Jurkat, Clone E6-1 (cell line): Measurements from ENCODE around the gene NBPF26. TPM values are rescaled to one million over a fixed set of nuclear protein-coding genes. Genes with fewer than 3 reads are reported as not detected.
"Not testable (repeated sequence)": the region's sequence is repeated elsewhere in the genome, so short reads cannot be mapped to it uniquely, and the experiment has no call there.

Experiments used
- DNase-seq: peaks from one replicate; pipeline ENCODE4 v3.0.0-alpha.2; 2011; ENCODE audit warnings: low read depth, low spot score
- H3K4me3 ChIP-seq: 2 replicates; pipeline ENCODE4 v1.5.1; 2011; ENCODE audit warnings: mild to moderate bottlenecking, low read length, control low read depth, moderate library complexity
- polyA plus RNA-seq: library from polyadenylated mRNA; unstranded; fragments of >200 nt; gene quantifications from one replicate; pipeline ENCODE4 v1.2.1, GENCODE V29; 2012; ENCODE audit warnings: missing spikeins; ENCODE audit not compliant: insufficient read length, insufficient read depth

Gene NBPF26
- polyA plus RNA-seq, result 4.1 TPM

DNA sequence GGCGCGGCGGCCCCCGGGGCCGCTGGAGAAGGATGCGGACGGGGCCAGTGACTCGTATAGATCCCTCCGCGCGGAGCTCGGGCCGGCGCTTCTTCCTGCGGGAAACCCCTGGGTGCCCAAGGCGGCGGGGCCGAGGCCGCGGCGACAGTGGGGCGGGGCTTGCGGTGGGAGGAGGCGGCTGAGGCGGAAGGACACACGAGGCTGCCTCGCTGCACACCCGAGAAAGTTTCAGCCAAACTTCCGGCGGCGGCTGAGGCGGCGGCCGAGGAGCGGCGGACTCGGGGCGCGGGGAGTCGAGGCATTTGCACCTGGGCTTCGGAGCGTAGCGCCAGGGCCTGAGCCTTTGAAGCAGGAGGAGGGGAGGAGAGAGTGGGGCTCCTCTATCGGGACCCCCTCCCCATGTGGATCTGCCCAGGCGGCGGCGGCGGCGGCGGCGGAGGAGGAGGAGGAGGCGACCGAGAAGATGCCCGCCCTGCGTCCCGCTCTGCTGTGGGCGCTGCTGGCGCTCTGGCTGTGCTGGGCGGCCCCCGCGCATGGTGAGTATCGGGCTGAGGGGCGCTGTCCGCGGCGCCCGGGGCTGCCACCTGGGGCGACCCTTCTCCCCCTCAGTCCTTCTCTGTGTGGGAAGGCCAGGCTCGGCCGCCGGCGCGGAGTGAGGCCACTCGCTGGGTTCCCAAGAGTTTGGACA lies at the start of gene NBPF26:
Gene NBPF26, plus strand, starts transcription at position 231 of the 688 bp plus-strand sequence.
- peak within 1 kb of the TSS; percentile 50 for H3K4me3 ChIP-seq
- DNase-seq, result peak; percentile 53

DNA sequence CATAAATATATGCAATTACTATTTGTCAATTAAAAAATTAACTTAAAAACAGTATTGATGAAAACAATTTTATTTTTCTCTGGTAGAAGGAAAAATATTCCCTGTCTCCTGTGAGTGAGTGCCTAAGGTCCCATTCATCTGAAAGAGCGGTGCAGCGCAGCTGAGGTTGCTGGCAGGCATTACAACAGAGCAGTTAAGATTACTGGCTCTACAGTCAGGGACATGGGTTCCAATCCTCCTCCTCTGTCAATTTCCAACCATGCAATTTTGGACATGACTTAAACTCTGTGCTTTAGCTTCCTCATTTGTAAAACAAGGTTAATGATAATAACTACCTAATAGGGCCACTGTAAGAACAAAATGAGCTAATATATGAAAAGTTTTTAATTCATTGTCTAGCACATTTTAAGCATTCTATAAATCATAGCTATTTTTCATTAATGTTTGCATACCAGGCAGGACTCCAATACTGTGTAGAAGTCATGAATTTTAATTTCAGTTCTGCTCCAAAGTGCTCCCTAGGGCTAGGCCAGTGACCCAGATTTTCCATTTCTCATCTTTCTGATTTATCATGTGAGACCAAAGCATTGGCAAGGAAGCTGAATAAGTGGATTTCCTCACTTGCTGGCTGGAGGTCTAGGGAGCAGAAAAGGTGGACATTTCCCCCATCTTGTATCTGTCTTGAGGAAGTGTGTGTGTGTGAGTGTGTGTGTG lies 43.5 kb upstream of the NBPF26 start:
- not testable (repeated sequence) for DNase-seq, H3K4me3 ChIP-seq

DNA sequence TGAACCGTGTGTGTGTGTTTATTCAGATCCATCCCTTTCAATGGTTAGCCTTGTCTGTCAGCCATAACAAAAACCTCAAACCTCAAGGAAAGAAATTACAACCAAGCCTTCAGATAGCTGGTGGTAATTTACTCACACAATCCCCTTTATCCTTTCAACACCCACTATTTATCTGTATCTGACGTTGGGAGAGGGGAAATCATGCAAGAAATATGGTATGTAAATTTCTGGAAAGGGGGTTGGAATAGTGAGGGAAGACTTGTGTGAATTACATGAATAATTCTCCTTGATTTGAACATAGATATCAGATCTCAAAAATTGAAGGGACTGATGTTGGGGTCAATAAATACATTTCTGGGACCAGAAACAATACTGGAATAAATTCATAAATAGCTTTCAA lies 42.8 kb upstream of the NBPF26 start:
- not testable (repeated sequence) for DNase-seq, H3K4me3 ChIP-seq

DNA sequence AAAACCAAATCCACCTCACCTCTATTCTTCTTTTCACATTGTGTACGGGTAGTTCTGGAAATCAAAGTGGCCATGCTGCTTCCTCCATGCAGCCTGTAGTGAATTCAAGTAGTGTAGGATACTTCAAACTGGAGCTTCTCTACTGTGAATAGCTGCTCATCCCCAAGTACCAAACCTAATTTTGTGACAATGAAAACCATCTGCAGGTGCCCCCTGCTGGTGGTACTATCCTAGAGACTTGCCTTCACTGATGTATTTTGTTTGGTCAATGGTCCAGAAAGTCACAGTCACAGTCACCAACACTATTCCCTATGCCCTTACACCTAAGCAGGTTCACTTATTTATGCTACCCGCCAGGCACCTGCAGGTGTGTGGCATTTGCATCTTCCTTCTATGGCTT lies 39.3 kb upstream of the NBPF26 start:
- DNase-seq, H3K4me3 ChIP-seq: not testable (repeated sequence)

DNA sequence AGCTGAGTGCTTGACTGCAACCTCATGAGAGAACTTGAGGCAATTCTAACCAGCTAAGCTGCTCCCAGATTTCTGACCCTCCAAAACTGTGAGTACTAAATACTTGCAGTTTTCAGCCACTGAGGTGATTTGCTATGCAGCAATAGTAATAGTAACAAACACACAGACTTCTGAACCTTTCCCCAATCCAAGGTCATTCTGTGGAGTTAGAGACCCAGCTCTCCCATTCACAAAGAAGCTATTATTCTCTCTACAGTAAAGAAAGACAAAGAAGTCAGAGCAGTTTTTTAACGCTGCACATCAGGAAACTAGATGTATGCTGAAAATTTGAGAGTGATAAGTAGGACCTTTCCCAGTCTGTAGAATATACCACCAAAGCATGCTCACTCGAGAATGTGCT lies 38.1 kb upstream of the NBPF26 start:
- H3K4me3 ChIP-seq, DNase-seq: not testable (repeated sequence)

DNA sequence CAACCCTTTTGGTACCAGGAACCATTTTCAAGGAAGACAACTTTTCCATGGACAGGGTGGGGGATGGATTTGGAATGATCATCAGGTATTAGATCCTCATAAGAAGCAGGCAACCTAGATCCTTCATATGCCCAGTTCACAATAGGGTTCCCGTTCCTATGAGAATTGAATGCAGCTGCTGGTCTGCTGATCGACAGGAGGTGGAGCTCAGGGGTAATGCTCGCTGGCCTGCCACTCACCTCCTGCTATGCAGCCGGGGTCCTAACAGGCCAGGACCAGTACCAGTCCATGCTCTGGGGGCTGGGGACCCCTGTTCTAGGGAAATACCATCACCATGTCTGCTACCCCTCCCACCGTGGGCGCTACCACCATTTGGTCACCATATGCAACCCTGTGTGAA lies 36.5 kb upstream of the NBPF26 start:
- DNase-seq, result not testable (repeated sequence)

DNA sequence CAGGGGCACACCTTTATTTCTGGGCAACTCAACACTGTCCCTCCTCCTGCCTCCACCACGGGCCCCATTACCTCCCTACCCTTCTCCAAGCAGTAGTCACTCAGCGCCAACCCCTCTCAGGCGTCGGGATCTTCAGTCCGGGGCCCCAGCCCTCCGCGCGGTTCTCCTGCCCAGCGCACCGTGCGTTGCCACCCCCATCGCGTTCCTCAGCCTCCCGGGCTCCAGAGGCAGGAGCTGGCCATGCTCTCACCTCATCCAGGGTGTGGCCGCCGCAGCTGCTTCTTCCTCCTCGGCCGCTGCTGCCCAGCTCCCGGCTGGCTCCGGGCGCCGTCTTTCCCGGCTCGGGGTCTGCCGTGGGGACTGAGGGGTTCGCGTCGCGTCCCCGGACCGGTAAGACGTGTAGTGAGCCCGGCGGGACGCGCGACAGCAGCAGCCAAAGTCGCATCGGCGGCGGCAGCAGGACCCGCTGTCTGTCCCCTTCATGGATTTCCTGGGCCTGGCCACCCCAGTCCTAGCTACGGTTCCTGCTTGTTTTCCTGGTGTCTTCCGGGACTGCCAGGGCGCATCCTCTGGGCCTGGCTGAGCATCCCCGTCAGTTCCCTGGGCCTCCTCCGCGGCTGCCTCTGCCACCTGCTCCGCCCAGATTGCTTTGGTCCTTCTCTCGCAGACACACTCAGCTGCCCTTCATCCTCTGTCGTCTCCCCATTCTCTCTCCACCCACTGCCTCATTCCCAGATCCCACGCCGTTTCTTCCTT lies 22.8 kb upstream of the NBPF26 start:
- DNase-seq, H3K4me3 ChIP-seq: not testable (repeated sequence)

More for the DNA sequence above, 36.5 kb upstream of the NBPF26 start:
- not testable (repeated sequence) for H3K4me3 ChIP-seq

DNA sequence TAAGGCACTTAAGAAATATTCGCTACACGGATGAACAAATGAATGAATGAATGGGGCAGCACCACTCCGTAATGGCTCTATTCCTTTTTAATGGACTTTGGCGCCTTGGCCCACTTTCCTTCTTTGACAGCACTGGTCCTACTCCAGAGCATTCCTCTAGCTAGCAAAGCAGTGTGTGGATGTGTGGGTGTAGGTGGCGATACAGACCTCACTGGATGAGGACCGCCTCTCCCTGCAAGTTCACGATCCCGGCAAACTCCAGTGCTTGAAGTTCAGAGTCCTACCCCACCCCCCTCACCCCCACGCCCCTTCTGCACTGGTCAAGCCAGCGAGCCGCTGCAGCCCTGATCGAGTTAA lies 409 bp upstream of the NBPF26 start:
- not testable (repeated sequence) for H3K4me3 ChIP-seq, DNase-seq

DNA sequence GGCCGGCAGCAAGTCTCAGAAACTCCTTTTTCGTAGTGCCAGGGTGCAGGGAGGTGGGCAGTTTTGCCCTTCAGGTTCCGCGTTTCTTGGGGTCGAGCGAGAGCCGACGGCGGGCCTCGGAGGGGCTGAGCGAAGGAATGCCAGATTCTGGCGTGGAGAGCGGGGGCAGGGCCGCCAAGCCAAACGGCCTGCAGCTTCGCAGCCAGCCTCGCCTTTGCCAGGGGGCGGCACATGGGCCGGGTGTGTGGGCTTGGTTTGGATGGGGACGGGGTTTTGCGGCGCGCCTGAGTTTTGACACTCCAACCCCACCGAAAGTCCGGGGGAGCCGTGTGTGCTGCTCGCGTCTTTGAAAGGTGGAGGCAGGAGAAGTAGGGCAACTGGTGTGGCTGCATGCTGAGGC lies 762 bp downstream of the NBPF26 start:
- H3K4me3 ChIP-seq, result peak overlapping the region; percentile 50
- DNase-seq, result not testable (repeated sequence)

DNA sequence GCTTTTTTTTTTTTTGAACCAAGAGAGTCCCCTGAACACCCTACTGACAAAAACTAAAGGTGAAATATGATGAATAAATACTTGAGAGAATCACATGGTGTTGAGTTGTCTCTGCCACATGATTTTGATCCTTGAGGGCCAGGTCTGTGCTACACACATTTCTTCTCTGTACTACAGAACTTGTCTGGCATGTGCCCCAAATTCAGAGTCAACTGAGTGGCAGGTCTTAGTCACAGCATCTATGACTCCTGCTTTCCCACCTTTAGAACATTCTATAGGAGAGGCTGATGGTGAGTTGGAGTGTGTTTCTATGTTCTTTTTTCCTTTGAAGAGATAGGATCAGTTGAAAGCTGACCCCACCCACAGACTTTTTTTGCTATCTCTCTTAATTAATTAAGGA lies 5.1 kb downstream of the NBPF26 start:
- not testable (repeated sequence) for DNase-seq

DNA sequence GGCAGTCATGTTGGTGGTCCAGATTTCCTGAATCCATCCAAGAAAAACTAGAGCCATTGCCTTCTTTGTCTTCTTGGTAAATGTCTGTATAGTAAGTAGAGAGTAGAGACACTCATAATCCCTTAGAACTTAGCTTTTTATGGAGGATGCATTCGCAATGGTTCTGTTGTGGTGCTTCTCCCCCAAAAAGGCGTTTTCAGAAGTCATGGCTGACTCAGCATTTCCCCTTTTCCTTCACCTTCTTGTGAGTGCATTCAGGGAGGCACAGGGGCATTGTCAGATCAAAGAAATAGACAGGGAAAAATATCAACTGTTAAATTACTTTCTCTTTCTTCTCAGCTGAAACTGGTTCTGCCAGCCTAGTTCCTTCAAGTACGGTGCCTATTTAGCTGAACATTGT lies 45.3 kb downstream of the NBPF26 start:
- H3K4me3 ChIP-seq, result not testable (repeated sequence)

More for the DNA sequence above, 5.1 kb downstream of the NBPF26 start:
- not testable (repeated sequence) for H3K4me3 ChIP-seq

DNA sequence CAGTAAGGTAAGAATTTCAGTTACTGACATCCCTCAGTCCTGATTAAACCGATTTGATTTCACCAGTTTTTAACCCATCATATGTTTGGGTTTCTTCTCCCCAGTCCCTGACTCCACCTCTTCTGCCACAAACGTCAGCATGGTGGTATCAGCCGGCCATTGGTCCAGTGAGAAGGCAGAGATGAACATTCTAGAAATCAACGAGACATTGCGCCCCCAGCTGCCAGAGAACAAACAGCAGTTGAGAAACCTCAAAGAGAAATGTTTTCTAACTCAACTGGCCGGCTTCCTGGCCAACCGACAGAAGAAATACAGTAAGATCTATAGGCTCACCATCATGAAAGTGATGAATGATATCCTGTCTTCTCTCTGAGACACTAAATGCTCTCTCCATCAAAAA lies 81.7 kb downstream of the NBPF26 start:
- not testable (repeated sequence) for H3K4me3 ChIP-seq, DNase-seq

More for the DNA sequence above, 45.3 kb downstream of the NBPF26 start:
- DNase-seq, result not testable (repeated sequence)

DNA sequence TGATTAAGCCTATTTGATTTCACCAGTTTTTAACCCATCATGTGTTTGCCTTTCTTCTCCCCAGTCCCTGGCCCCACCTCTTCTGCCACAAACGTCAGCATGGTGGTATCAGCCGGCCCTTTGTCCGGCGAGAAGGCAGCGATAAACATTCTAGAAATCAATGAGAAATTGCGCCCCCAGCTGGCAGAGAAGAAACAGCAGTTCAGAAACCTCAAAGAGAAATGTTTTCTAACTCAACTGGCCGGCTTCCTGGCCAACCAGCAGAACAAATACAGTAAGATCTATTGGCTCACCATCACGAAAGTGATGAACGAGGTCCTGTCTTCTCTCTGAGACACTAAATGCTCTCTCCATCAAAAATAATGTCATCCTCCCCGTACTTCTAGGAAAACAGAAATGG lies 88.1 kb downstream of the NBPF26 start:
- not testable (repeated sequence) for DNase-seq, H3K4me3 ChIP-seq

DNA sequence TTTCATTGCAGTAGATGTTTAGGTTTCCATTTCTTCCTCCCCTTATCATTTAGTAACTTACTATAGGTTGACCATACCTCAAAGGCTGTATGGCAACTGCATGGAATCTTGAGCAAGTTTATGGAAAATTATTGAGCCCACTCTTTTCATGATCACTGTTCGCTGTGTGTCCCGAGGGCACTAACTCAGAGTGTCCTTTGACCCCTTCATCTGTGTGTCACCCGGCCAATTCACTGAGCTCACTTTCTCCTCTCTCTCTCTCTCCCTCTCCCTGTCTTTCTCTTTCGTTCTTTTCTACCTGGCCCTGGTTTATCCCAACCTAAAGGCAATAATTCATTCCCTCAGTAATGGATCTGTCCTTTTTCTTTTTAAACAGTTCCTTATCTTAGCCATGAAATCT lies 101.3 kb downstream of the NBPF26 start:
- H3K4me3 ChIP-seq, result not testable (repeated sequence)

DNA sequence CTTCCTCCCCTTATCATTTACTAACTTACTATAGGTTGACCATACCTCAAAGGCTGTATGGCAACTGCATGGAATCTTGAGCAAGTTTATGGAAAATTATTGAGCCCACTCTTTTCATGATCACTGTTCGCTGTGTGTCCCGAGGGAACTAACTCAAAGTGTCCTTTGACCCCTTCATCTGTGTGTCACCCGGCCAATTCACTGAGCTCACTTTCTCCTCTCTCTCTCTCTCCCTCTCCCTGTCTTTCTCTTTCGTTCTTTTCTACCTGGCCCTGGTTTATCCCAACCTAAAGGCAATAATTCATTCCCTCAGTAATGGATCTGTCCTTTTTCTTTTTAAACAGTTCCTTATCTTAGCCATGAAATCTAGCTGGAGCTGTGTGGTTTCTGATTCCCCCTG lies 102.9 kb downstream of the NBPF26 start:
- not testable (repeated sequence) for DNase-seq, H3K4me3 ChIP-seq

More for the DNA sequence above, 101.3 kb downstream of the NBPF26 start:
- not testable (repeated sequence) for DNase-seq

DNA sequence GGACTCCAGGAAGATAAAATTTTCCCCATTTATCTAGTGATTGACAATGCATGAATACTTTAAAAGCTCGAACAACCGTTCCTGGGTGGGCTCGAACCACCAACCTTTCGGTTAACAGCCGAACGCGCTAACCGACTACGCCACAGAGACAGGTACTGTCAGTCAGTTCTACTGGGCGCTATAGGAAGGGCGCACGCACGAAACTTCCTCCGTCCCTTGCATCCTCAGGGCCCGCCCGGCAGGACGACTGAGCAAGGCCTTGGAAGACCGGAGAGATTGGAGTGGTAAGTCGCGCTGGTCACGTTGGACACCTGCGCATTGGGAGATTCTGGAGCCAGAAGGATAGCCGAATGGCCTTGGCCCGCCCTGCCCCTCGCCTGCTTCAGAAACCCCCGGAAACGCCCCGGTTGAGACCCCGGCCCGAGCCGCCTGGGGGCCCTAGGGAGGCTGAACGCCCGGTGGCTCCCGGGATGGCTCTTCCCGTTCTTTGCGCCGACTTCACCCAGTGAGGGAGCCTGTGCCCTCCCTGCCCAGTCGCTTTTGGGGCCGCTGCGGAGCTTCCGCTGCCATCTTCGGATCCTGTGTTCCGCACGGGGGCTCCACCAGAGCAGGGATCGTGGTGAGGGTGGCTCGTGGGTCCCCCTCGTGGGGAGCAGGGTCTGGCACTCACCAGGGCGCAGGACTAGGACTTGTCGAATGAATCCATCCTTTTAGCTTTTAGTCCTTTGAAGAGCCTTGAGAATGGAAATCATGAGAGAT lies 120.6 kb downstream of the NBPF26 start:
- not testable (repeated sequence) for H3K4me3 ChIP-seq, DNase-seq

DNA sequence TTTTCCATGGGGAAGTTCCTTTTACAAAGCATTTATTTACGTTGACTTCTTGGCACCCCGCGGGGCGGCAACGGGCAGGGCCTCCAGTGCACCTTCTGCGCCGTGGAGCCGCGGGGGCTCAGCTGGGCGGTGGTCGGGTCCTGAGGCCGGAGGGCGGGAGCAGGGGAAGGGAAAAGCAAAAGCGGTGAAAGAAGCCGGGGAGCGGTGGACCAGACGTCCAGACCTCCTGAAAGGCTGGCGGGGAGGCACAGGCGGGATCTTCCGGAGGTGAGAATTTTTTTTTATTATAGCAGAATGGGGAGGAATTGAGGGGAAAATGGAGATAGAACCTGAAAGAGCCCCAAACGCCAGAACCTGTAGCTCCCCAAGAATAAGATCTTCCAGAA lies 121.2 kb downstream of the NBPF26 start:
- DNase-seq, H3K4me3 ChIP-seq: not testable (repeated sequence)

DNA sequence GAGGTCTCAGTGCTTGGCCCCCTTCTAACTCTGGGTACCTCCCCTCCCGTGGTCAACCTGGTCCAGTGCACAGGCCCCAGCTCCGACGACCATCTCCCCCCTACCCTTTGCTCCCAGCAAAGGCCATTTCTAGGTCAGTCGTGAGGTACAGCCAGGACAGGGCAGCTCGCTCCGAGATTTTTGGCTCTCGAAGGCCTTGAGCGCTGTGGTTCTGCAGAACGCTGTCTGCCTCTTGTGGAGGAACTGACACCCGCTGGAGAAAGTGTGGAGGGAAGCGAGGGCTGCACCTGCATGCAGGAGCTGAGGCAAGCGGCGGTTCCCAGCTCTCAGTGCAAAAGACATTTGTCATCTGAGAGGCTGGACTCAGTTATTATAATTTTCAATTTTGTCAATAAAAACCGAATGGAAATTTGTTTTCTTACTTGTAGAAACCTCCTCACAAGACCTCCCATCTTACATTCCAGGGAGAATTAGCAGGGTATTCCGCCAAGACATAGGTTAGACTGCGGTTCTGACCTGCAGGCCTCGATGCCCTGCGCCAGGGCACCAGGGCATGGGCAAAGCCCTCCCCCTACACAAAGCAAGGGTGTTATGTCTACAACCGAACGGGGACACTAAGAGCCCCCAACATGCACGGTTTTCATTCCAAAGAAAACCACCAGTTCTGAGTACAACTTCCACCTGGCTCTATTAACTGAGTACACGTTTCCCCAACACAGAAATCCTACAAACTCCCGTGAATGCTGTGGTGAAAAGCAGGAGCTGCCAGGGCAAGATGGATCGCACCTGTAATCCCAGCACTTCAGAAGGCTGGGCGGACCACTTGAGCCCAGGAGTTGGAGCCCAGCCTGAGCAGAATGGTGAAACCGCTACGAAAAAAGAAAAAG lies 125.9 kb downstream of the NBPF26 start:
- not testable (repeated sequence) for H3K4me3 ChIP-seq, DNase-seq
